B cell (primary cell): ENCODE data around the gene ZNF316. TPM values are rescaled to one million over a fixed set of nuclear protein-coding genes. Genes with fewer than 3 reads are reported as not detected.

ENCODE experiments used
- ATAC-seq: fragments of 200-7000 bp; cut with Tn5 transposase; one replicate; pipeline ENCODE4 v1.10.0; 2021; ENCODE audit warnings: low read depth, mild to moderate bottlenecking, moderate number of reproducible peaks, moderate library complexity
- CTCF ChIA-PET: fragments of 350-600 bp; sonication (Branson Sonifier 250); formaldehyde crosslinking; loops from one replicate; lab custom pipeline; 2021; ENCODE audit warnings: antibody characterized with exemption, inconsistent platforms; lab: Charles Lee
- POLR2A ChIA-PET: fragments of 350-600 bp; sonication (Branson Sonifier 250); formaldehyde crosslinking; loops from one replicate; lab custom pipeline; 2021; ENCODE audit warnings: antibody characterized with exemption; lab: Charles Lee
- DNase-seq: peaks from one replicate; pipeline ENCODE4 v3.0.0; 2013
- H2AFZ ChIP-seq: 2 replicates; pipeline ENCODE4 v1.6.1; 2012; ENCODE audit warnings: mild to moderate bottlenecking, low read depth, low read length; ENCODE audit not compliant: insufficient read depth, poor library complexity, severe bottlenecking
- H3K27ac ChIP-seq, 2 donors: 1 replicate in 1 of 2; 2 replicates in 1 of 2; pipeline ENCODE4 v1.5.1; 2012 to 2013; ENCODE audit warnings: low read length in 2 of 2, mild to moderate bottlenecking in 2 of 2, moderate library complexity in 1 of 2
- H3K27me3 ChIP-seq, 4 experiments: fragments of 200-600 bp in 1 of 4; sonication (generic) in 1 of 4; replicated peaks in 1 of 4; 1 replicate in 2 of 4; 2 replicates in 2 of 4; pipeline versions ENCODE4 v1.6.1 to v1.7.0; 2013 to 2016; ENCODE audit warnings: low read length in 3 of 4, mild to moderate bottlenecking in 2 of 4, mixed read lengths in 1 of 4, moderate library complexity in 1 of 4; ENCODE audit not compliant: insufficient read depth in 4 of 4, control insufficient read depth in 3 of 4; ENCODE audit errors: control extremely low read depth in 1 of 4
- H3K36me3 ChIP-seq, 2 experiments: replicated peaks in 1 of 2; 1 replicate in 1 of 2; 2 replicates in 1 of 2; pipeline versions ENCODE4 v1.6.1 to v1.7.1; 2013; ENCODE audit warnings: low read length in 1 of 2; ENCODE audit not compliant: insufficient read depth in 2 of 2, control insufficient read depth in 1 of 2; ENCODE audit errors: control extremely low read depth in 1 of 2, extremely low read depth in 1 of 2
- H3K4me1 ChIP-seq, 2 donors: fragments of 200-600 bp in 1 of 2; sonication (generic) in 1 of 2; 1 replicate in 1 of 2; 2 replicates in 1 of 2; pipeline versions ENCODE4 v1.5.1 to v1.6.1; 2013 to 2017; ENCODE audit warnings: low read length in 2 of 2; ENCODE audit not compliant: control insufficient read depth in 2 of 2, insufficient read depth in 2 of 2
- H3K4me2 ChIP-seq: replicated peaks from 2 replicates; pipeline ENCODE3; 2012; ENCODE audit warnings: mild to moderate bottlenecking, low read depth, low read length; ENCODE audit not compliant: poor library complexity, severe bottlenecking
- H3K4me3 ChIP-seq, 5 experiments: fragments of 200-600 bp in 1 of 5; sonication (generic) in 1 of 5; 1 replicate in 3 of 5; 2 replicates in 2 of 5; pipeline versions ENCODE4 v1.5.1 to v1.7.0; 2011 to 2016; ENCODE audit warnings: low read length in 4 of 5, mild to moderate bottlenecking in 4 of 5, low read depth in 2 of 5, control low read depth in 1 of 5, moderate library complexity in 1 of 5; ENCODE audit not compliant: insufficient read depth in 1 of 5; ENCODE audit errors: control extremely low read depth in 1 of 5, extremely low read depth in 1 of 5
- H3K79me2 ChIP-seq: fragments of 200-600 bp; sonication (generic); one replicate; pipeline ENCODE4 v1.6.0; 2016; ENCODE audit warnings: low read length; ENCODE audit not compliant: control insufficient read depth, insufficient read depth
- H3K9ac ChIP-seq: fragments of 200-600 bp; sonication (generic); 2 replicates; pipeline ENCODE4 v1.6.1; 2017; ENCODE audit warnings: mild to moderate bottlenecking, low read length, moderate library complexity
- H3K9me3 ChIP-seq, 3 donors: one replicate each; pipeline versions ENCODE4 v1.6.1 to v1.7.1; 2013; ENCODE audit warnings: low read length in 2 of 3; ENCODE audit not compliant: control insufficient read depth in 2 of 3, insufficient read depth in 1 of 3; ENCODE audit errors: control extremely low read depth in 1 of 3
- H4K20me1 ChIP-seq: 2 replicates; pipeline ENCODE4 v1.6.0; 2012; ENCODE audit warnings: mild to moderate bottlenecking, low read length; ENCODE audit not compliant: insufficient read depth, control insufficient read depth, poor library complexity, severe bottlenecking
- H3K27ac Mint-ChIP-seq: one replicate; pipeline ENCODE4 v1.8.0; 2021; ENCODE audit warnings: mixed read lengths
- H3K27me3 Mint-ChIP-seq: one replicate; pipeline ENCODE4 v1.8.0; 2021; ENCODE audit warnings: mixed read lengths
- H3K4me1 Mint-ChIP-seq: one replicate; pipeline ENCODE4 v1.8.0; 2021; ENCODE audit warnings: mixed read lengths
- H3K4me3 Mint-ChIP-seq: one replicate; pipeline ENCODE4 v1.8.0; 2021; ENCODE audit warnings: mixed read lengths
- H3K9me3 Mint-ChIP-seq: one replicate; pipeline ENCODE4 v1.8.0; 2022; ENCODE audit warnings: mixed read lengths; ENCODE audit not compliant: insufficient read depth
- CTCF ChIP-seq: fragments of 200-600 bp; IDR thresholded peaks from one replicate; pipeline ENCODE4 v1.8.0; 2022; ENCODE audit warnings: antibody characterized with exemption, mild to moderate bottlenecking
- EZH2 ChIP-seq: IDR thresholded peaks from 2 replicates; pipeline ENCODE4 v1.6.1; 2012; ENCODE audit warnings: borderline replicate concordance, low read depth, mild to moderate bottlenecking, moderate library complexity, low read length; ENCODE audit not compliant: insufficient read depth, poor library complexity, severe bottlenecking
- WGBS: methylation state at CpG from one replicate; pipeline ENCODE4 v1.1.5; 2013; ENCODE audit warnings: missing lambda C conversion rate; ENCODE audit not compliant: insufficient coverage; 5-methylcytosine and 5-hydroxymethylcytosine counted together
- intact Hi-C: fragments of 100-400 bp; cut with micrococcal nuclease; formaldehyde crosslinking; loops from one replicate; pipeline ENCODE4 v1.10.0; 2022
- polyA plus RNA-seq: library from polyadenylated mRNA; depleted of rRNA; stranded (reverse); fragments of >200 nt; gene quantifications from 2 replicates; pipeline ENCODE4 v1.2.3, GENCODE V29; 2012
- total RNA-seq, 2 donors: library from RNA; stranded (reverse); fragments of 120-200 nt in 1 of 2; gene quantifications; 1 replicate in 1 of 2; 2 replicates in 1 of 2; pipeline versions ENCODE4 v1.2.3 to v1.2.4, GENCODE V29; 2013 to 2022

ZNF316 gene
- total and polyA plus RNA-seq, 2 donors (not counting 1 experiment from before 2014, with no cell fraction given), result 43.6 to 72.6 TPM

DNA sequence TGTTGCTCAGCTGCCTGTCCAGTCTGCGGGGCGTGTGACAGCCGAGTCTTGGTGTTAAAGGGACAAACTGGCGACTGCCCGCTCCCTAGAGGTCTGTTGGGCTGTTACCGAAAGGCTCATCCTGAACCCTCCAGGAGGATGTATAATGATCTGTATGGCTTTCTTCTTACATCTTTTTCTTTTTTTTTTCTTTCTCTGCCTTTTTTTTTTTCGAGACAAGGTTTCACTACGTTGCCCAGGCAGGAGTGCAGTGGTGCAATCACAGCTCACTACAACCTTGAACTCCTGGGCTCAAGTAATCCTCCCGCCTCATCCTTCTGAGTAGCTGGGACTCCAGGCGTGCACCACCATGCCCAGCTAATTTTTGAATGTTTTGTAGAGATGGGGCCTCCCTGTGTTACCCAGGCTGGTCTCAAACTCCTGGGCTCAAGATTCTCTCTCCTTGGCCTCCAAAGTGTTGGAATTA, 46.4 kb upstream of the ZNF316 start:
- peaks cover 15 to 19% of the 10 kb centered on the region in 2 donors for H3K4me1 ChIP-seq

More for the DNA sequence above, 46.4 kb upstream of the ZNF316 start:
- Histone ChIP-seq H4K20me1 (peaks cover 11% of the 10 kb centered on the region), H3K27ac (peak overlapping the region in 1 of 2 donors; percentile 76), H3K36me3 (peaks cover 3 to 60% of the 10 kb centered on the region in 2 experiments), H3K79me2 (peaks cover 45% of the 10 kb centered on the region), H2AFZ (peak overlapping the region; percentile 90), H3K9ac (peak overlapping the region; percentile 83), H3K4me3 (peak overlapping the region; percentile 45 to 82 (median 74)), H3K9me3 (no peaks in the 10 kb centered on the region), H3K4me2 (peak overlapping the region; percentile 96), H3K27me3 (no peaks in the 10 kb centered on the region)
- DNase-seq (no peak), ATAC-seq (no peak)
- 6% methylated on average over 3 of the region's 10 CpGs for WGBS
- no peaks in the 10 kb centered on the region for H3K9me3 Mint-ChIP-seq
- TF ChIP-seq EZH2 (no peak), CTCF (no peak)
- ChIA-PET POLR2A (interaction anchor here (0.6 to 1.2 kb wide), 5 partner anchors 9 to 158 kb away, joined by 3 to 9 read pairs (median 4); partner anchors contain the start of genes ZDHHC4 and ZNF316), CTCF (interaction anchor here (0.9 to 2.0 kb wide), 10 partner anchors 10 to 593 kb away, joined by 3 to 6 read pairs (median 4); partner anchors contain the start of gene DAGLB)
- H3K4me3 Mint-ChIP-seq, result peak overlapping the region; percentile 88
- intact Hi-C loops, result loop anchor here (1.0 to 5.0 kb wide), 3 partner anchors 13 to 267 kb away; partner anchors contain the start of genes ZDHHC4 and ZNF12
- H3K27me3 Mint-ChIP-seq, result no peaks in the 10 kb centered on the region
- peak overlapping the region; percentile 88 for H3K27ac Mint-ChIP-seq
- peaks cover 13% of the 10 kb centered on the region for H3K4me1 Mint-ChIP-seq
